ENCODE data around the gene LCNL1. TPM values are rescaled to one million over a fixed set of nuclear protein-coding genes. Genes with fewer than 3 reads are reported as not detected.
A peak's percentile ranks its signal among the peaks of the same experiment; 100 is the strongest.

The LCNL1 gene
- total and polyA plus RNA-seq, 2 of the 13 experiments (the other 11 are each of a cell fraction or from before 2014, with no cell fraction given): not detected

DNA sequence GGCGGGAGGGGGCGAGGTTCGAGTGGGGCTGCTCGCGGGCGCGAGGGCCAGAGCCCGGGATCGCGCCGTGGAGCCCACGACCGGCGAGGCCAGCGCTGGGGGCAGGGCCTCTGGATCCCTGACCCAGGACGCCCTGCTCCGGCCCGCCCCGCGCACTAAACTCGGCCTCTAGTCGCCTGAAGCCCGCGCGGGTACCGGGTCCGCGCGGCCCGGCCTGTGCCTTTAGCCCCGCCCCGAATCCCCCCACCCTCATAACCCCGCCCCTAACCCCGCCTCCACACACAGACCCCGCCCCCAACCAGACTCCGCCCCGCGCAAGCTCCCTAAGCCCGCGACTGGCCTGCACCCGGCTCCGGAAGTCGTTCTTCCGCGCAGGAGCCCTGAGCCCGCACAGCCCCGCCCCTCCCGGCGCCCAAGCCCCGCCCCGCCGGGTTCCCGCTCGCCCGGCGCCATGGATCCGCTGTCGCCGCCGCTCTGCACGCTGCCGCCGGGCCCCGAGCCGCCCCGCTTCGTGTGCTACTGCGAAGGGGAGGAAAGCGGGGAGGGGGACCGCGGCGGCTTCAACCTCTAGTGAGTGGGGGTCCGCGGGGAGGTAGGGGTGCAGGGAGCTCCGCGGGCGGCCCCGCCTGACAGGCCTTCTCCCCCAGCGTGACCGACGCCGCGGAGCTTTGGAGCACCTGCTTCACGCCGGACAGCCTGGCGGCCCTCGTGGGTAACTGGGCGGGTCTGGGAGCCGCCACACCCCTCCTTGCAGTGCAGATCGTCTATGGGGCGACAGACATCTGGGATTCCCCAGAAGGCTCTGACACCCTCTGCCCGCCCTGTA is 9.4 kb downstream of the LCNL1 start, which contains the start of gene PAXX (continued):
- TF ChIP-seq, protein P1, sequence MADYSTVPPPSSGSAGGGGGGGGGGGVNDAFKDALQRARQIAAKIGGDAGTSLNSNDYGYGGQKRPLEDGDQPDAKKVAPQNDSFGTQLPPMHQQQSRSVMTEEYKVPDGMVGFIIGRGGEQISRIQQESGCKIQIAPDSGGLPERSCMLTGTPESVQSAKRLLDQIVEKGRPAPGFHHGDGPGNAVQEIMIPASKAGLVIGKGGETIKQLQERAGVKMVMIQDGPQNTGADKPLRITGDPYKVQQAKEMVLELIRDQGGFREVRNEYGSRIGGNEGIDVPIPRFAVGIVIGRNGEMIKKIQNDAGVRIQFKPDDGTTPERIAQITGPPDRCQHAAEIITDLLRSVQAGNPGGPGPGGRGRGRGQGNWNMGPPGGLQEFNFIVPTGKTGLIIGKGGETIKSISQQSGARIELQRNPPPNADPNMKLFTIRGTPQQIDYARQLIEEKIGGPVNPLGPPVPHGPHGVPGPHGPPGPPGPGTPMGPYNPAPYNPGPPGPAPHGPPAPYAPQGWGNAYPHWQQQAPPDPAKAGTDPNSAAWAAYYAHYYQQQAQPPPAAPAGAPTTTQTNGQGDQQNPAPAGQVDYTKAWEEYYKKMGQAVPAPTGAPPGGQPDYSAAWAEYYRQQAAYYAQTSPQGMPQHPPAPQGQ (CRISPR knock-in tag; IDR thresholded peaks at IDR 0.05; ENCODE audit: borderline replicate concordance): no peak
- TF ChIP-seq, protein P2, sequence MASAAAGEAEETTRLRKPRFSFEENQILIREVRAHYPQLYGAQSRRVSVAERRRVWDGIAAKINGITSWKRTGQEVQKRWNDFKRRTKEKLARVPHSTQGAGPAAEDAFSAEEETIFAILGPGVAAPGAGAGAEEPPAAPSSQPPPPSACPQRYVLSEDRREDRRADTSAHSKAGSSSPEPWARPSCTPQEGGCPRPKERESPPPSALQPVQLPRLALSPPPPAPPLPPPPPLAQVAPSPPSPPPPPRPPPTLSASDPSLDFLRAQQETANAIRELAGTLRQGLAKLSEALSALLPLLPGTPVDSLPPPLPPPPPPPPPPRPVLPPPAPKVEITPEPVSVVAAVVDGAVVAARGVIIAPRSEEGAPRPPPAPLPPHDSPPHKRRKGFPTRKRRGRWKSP (CRISPR knock-in tag; IDR thresholded peaks at IDR 0.05): no peak
- peak; percentile 61 for TF ChIP-seq IKZF4 (CRISPR knock-in tag; IDR thresholded peaks at IDR 0.05; ENCODE audit: borderline replicate concordance, low read depth, not compliant biosample characterization)
- TF ChIP-seq BRD4 (CRISPR knock-in tag; IDR thresholded peaks at IDR 0.05): no peak
- TF ChIP-seq, protein P3, sequence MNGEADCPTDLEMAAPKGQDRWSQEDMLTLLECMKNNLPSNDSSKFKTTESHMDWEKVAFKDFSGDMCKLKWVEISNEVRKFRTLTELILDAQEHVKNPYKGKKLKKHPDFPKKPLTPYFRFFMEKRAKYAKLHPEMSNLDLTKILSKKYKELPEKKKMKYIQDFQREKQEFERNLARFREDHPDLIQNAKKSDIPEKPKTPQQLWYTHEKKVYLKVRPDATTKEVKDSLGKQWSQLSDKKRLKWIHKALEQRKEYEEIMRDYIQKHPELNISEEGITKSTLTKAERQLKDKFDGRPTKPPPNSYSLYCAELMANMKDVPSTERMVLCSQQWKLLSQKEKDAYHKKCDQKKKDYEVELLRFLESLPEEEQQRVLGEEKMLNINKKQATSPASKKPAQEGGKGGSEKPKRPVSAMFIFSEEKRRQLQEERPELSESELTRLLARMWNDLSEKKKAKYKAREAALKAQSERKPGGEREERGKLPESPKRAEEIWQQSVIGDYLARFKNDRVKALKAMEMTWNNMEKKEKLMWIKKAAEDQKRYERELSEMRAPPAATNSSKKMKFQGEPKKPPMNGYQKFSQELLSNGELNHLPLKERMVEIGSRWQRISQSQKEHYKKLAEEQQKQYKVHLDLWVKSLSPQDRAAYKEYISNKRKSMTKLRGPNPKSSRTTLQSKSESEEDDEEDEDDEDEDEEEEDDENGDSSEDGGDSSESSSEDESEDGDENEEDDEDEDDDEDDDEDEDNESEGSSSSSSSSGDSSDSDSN (CRISPR knock-in tag; IDR thresholded peaks at IDR 0.05): peak; percentile 36; the same call in 1 of the 2 replicates
- TF ChIP-seq AGO2 (optimal IDR thresholded peaks at IDR 0.05; ENCODE audit: low read depth, low read length): no peak
- no peak for TF ChIP-seq NFYC (CRISPR knock-in tag; IDR thresholded peaks at IDR 0.05)
- TF ChIP-seq, protein P4, sequence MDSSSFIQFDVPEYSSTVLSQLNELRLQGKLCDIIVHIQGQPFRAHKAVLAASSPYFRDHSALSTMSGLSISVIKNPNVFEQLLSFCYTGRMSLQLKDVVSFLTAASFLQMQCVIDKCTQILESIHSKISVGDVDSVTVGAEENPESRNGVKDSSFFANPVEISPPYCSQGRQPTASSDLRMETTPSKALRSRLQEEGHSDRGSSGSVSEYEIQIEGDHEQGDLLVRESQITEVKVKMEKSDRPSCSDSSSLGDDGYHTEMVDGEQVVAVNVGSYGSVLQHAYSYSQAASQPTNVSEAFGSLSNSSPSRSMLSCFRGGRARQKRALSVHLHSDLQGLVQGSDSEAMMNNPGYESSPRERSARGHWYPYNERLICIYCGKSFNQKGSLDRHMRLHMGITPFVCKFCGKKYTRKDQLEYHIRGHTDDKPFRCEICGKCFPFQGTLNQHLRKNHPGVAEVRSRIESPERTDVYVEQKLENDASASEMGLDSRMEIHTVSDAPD (CRISPR knock-in tag; IDR thresholded peaks at IDR 0.05): no peak
- TF ChIP-seq FOXA1 (IDR thresholded peaks at IDR 0.05): no peak
- no peak for TF ChIP-seq FOXA1 (CRISPR knock-in tag; IDR thresholded peaks at IDR 0.05)
- TF ChIP-seq, protein P5, sequence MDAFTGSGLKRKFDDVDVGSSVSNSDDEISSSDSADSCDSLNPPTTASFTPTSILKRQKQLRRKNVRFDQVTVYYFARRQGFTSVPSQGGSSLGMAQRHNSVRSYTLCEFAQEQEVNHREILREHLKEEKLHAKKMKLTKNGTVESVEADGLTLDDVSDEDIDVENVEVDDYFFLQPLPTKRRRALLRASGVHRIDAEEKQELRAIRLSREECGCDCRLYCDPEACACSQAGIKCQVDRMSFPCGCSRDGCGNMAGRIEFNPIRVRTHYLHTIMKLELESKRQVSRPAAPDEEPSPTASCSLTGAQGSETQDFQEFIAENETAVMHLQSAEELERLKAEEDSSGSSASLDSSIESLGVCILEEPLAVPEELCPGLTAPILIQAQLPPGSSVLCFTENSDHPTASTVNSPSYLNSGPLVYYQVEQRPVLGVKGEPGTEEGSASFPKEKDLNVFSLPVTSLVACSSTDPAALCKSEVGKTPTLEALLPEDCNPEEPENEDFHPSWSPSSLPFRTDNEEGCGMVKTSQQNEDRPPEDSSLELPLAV (CRISPR knock-in tag; conservative IDR thresholded peaks at IDR 0.05; ENCODE audit: low read depth): no peak
- no peak for TF ChIP-seq ZNF251 (CRISPR knock-in tag; IDR thresholded peaks at IDR 0.05)
- TF ChIP-seq, protein P6, sequence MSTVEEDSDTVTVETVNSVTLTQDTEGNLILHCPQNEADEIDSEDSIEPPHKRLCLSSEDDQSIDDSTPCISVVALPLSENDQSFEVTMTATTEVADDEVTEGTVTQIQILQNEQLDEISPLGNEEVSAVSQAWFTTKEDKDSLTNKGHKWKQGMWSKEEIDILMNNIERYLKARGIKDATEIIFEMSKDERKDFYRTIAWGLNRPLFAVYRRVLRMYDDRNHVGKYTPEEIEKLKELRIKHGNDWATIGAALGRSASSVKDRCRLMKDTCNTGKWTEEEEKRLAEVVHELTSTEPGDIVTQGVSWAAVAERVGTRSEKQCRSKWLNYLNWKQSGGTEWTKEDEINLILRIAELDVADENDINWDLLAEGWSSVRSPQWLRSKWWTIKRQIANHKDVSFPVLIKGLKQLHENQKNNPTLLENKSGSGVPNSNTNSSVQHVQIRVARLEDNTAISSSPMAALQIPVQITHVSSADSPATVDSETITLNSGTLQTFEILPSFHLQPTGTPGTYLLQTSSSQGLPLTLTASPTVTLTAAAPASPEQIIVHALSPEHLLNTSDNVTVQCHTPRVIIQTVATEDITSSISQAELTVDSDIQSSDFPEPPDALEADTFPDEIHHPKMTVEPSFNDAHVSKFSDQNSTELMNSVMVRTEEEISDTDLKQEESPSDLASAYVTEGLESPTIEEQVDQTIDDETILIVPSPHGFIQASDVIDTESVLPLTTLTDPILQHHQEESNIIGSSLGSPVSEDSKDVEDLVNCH (CRISPR knock-in tag; IDR thresholded peaks at IDR 0.05): no peak
- TF ChIP-seq, protein P7, sequence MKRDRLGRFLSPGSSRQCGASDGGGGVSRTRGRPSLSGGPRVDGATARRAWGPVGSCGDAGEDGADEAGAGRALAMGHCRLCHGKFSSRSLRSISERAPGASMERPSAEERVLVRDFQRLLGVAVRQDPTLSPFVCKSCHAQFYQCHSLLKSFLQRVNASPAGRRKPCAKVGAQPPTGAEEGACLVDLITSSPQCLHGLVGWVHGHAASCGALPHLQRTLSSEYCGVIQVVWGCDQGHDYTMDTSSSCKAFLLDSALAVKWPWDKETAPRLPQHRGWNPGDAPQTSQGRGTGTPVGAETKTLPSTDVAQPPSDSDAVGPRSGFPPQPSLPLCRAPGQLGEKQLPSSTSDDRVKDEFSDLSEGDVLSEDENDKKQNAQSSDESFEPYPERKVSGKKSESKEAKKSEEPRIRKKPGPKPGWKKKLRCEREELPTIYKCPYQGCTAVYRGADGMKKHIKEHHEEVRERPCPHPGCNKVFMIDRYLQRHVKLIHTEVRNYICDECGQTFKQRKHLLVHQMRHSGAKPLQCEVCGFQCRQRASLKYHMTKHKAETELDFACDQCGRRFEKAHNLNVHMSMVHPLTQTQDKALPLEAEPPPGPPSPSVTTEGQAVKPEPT (CRISPR knock-in tag; IDR thresholded peaks at IDR 0.05; ENCODE audit: low read depth): no peak
- no peak for TF ChIP-seq SPEN (CRISPR knock-in tag; IDR thresholded peaks at IDR 0.05; ENCODE audit: low read depth)
